Panc1 (cell line): ENCODE results near the gene ARFIP2. TPM values are rescaled to one million over a fixed set of nuclear protein-coding genes. Genes with fewer than 3 reads are reported as not detected.

Experiments
- ATAC-seq: fragments of 200-7000 bp; cut with Tn5 transposase; 2 replicates; pipeline ENCODE4 v1.9.1; 2020; ENCODE audit warnings: mild to moderate bottlenecking, moderate library complexity
- BruUV-seq: library from RNA; stranded (reverse); fragments of 400-500 nt; replicated peaks from 2 replicates; lab custom pipeline; 2021; lab: Mats Ljungman, UMichigan
- CTCF ChIA-PET: fragments of 300-600 bp; sonication (Branson Sonifier 250); formaldehyde crosslinking; loops from one replicate; lab custom pipeline; 2022; ENCODE audit warnings: antibody characterized with exemption; lab: Charles Lee
- POLR2A ChIA-PET: fragments of 300-600 bp; sonication (Branson Sonifier 250); formaldehyde crosslinking; loops from one replicate; lab custom pipeline; 2022; ENCODE audit warnings: antibody characterized with exemption; lab: Charles Lee
- DNase-seq: peaks from one replicate; pipeline ENCODE4 v3.0.0-alpha.2; 2010; ENCODE audit warnings: low read depth, low spot score
- H3K27ac ChIP-seq: 2 replicates; pipeline ENCODE4 v1.5.1; 2011; ENCODE audit warnings: mild to moderate bottlenecking, low read length, inconsistent platforms
- H3K27me3 ChIP-seq: fragments of 200-500 bp; sonication (Bioruptor generic); 2 replicates; pipeline ENCODE4 v1.6.0; 2014; ENCODE audit warnings: low read length, inconsistent platforms; ENCODE audit not compliant: control insufficient read depth, insufficient read depth
- H3K36me3 ChIP-seq: fragments of 200-500 bp; sonication (Bioruptor generic); 2 replicates; pipeline ENCODE4 v1.5.1; 2014; ENCODE audit warnings: inconsistent platforms, mild to moderate bottlenecking, low read length, moderate library complexity; ENCODE audit not compliant: control insufficient read depth, insufficient read depth
- H3K4me1 ChIP-seq: 2 replicates; pipeline ENCODE4 v1.5.1; 2011; ENCODE audit warnings: inconsistent platforms, mild to moderate bottlenecking, low read length, moderate library complexity; ENCODE audit not compliant: control insufficient read depth, insufficient read depth
- H3K4me3 ChIP-seq, 2 experiments: 2 replicates each; pipeline ENCODE4 v1.5.1; 2011 to 2012; ENCODE audit warnings: low read depth in 2 of 2, low read length in 2 of 2, mild to moderate bottlenecking in 2 of 2, inconsistent platforms in 1 of 2, moderate library complexity in 1 of 2
- H3K9me3 ChIP-seq: fragments of 200-500 bp; sonication (Bioruptor generic); 2 replicates; pipeline ENCODE4 v1.5.1; 2014; ENCODE audit warnings: low read depth, mild to moderate bottlenecking, inconsistent platforms, low read length, moderate library complexity; ENCODE audit not compliant: control insufficient read depth, insufficient read depth
- CTCF ChIP-seq: fragments of 450-650 bp; IDR thresholded peaks from 2 replicates; pipeline ENCODE4 v1.5.1; 2017; ENCODE audit warnings: mild to moderate bottlenecking
- POLR2AphosphoS5 ChIP-seq: IDR thresholded peaks from 2 replicates; pipeline ENCODE4 v1.6.1; 2012; ENCODE audit warnings: mild to moderate bottlenecking, low read depth, low read length, moderate library complexity
- REST ChIP-seq, 2 experiments: IDR thresholded peaks; 2 replicates each; pipeline ENCODE4 v1.6.1; 2011 to 2012; ENCODE audit warnings: low read depth in 2 of 2, control low read depth in 1 of 2, low read length in 1 of 2, mild to moderate bottlenecking in 1 of 2, moderate library complexity in 1 of 2; ENCODE audit not compliant: insufficient read depth in 1 of 2
- SIN3A ChIP-seq: IDR thresholded peaks from 2 replicates; pipeline ENCODE4 v1.6.1; 2012; ENCODE audit warnings: low read depth, mild to moderate bottlenecking, low read length, moderate library complexity, borderline replicate concordance; ENCODE audit not compliant: insufficient read depth
- TCF7L2 ChIP-seq: IDR thresholded peaks from 2 replicates; pipeline ENCODE4 v1.6.1; 2011; ENCODE audit warnings: mild to moderate bottlenecking, low read depth, low read length, inconsistent platforms
- in situ Hi-C: cut with HindIII; loops from 2 replicates; pipeline ENCODE4 v1.10.0; 2016; ENCODE audit warnings: low sequenced_read_pairs, low pct_unique_long_range_greater_than_20kb
- intact Hi-C: fragments of 100-400 bp; cut with micrococcal nuclease; formaldehyde crosslinking; loops from one replicate; pipeline ENCODE4 v1.10.0; 2022; ENCODE audit not compliant: unreplicated experiment
- total RNA-seq: library from RNA; stranded (reverse); gene quantifications from one replicate; pipeline ENCODE4 v1.2.1, GENCODE V29; 2021; ENCODE audit not compliant: unreplicated experiment

Gene ARFIP2
- total RNA-seq, 1 experiment from 2014 or later: 116 TPM

- CTCF ChIA-PET: no interaction called here
- no peak overlapping the region for H3K27ac ChIP-seq
- TF ChIP-seq REST (IDR thresholded peaks at IDR 0.05; ENCODE audit: insufficient read depth in 1 of 2, low read depth in 2 of 2, low read length in 1 of 2) (no peak), POLR2AphosphoS5 (no peak), CTCF (no peak), SIN3A (no peak)
- no peaks in the 10 kb centered on the region for H3K9me3 ChIP-seq
- no peaks in the 10 kb centered on the region for H3K36me3 ChIP-seq
- intact Hi-C loops (no loop called here), in situ Hi-C loops (no loop called here)
- BruUV-seq: no TSS peak
- H3K4me3 ChIP-seq: no peak overlapping the region
- H3K27me3 ChIP-seq: no peaks in the 10 kb centered on the region
- ATAC-seq (no peak), DNase-seq (no peak)
- POLR2A ChIA-PET: no interaction called here
- no peaks in the 10 kb centered on the region for H3K4me1 ChIP-seq
Observed at GRCh38 chr11:6516865-6517264, 35.7 kb upstream of the ARFIP2 start.

GRCh38 chr11:6505577-6506240 lies 24.6 kb upstream of the ARFIP2 start:
- POLR2A ChIA-PET: no interaction called here
- peak; percentile 64 for DNase-seq
- no TSS peak for BruUV-seq
- intact Hi-C loops (loop anchor here (1.0 to 5.0 kb wide), 2 partner anchors 63 to 126 kb away; partner anchors contain the start of gene HPX), in situ Hi-C loops (no loop called here)
- Histone ChIP-seq H3K4me1 (no peaks in the 10 kb centered on the region), H3K36me3 (peaks cover 3% of the 10 kb centered on the region; the same call in 1 of the 2 replicates), H3K9me3 (no peaks in the 10 kb centered on the region), H3K27ac (no peak overlapping the region), H3K27me3 (no peaks in the 10 kb centered on the region), H3K4me3 (no peak overlapping the region)
- no peak for TF ChIP-seq POLR2AphosphoS5
- TF ChIP-seq SIN3A: no peak
- no peak for TF ChIP-seq REST (IDR thresholded peaks at IDR 0.05; ENCODE audit: insufficient read depth in 1 of 2, low read depth in 2 of 2, low read length in 1 of 2)
- peak; percentile 91 for TF ChIP-seq CTCF
- TF ChIP-seq TCF7L2: no peak
- ATAC-seq: peak; percentile 88
- CTCF ChIA-PET: interaction anchor here (1.3 to 3.7 kb wide), 3 partner anchors 24 to 126 kb away, joined by 3 to 42 read pairs (median 4); no protein-coding TSS in a partner anchor
